OCI-LY1 (cell line): Measurements from ENCODE around the gene TRAF3IP1.

Experiments
- EZH2 ChIP-seq: fragments of 200-600 bp; sonication (generic), shearing (Covaris generic); IDR thresholded peaks from 2 replicates; pipeline ENCODE4 v1.8.0; 2017; ENCODE audit warnings: borderline replicate concordance, mixed run types, mild to moderate bottlenecking, antibody characterized with exemption, low read length, moderate library complexity, mixed read lengths
- TF ChIP-seq, protein P1 (sequence below): fragments of 200-600 bp; sonication (generic), shearing (Covaris generic); IDR thresholded peaks from 2 replicates; pipeline ENCODE4 v1.5.1; 2017; ENCODE audit warnings: mild to moderate bottlenecking, antibody characterized with exemption, low read length, moderate library complexity, mixed read lengths

DNA sequence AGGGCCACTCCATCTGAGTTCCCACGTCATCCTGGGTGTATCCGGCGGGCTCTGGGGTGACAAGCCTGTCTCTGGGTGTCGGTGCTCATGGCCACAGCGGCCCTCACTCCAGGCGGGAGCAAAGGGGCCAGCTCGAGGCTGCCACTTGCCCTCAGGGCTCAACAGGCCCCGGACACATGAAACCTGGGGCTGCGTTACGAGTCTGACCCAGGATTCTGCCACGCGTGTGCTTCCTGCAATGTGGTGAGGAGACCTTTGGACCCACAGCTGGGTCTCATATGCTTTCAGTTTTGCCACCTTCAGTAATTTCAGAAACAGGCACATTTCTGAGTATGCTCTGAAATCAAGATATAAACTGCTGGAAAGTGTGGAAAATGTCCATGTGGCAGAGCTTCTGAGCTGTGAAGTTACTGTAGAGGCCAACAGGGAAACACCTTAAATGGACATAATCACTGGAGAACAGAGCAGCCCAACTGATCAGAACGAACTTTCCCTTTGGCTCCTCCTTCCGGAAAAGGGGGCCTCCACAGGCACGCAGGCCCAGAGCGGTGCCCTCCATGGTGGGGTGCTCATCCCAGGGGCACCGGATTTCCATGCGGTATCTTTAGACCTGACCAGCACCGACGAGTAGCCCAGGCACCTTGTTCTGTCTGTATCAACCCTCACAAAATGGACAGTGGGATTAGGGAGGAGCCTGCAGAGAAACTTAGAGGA, 46.0 kb upstream of the TRAF3IP1 start:
- TF ChIP-seq, protein P1, sequence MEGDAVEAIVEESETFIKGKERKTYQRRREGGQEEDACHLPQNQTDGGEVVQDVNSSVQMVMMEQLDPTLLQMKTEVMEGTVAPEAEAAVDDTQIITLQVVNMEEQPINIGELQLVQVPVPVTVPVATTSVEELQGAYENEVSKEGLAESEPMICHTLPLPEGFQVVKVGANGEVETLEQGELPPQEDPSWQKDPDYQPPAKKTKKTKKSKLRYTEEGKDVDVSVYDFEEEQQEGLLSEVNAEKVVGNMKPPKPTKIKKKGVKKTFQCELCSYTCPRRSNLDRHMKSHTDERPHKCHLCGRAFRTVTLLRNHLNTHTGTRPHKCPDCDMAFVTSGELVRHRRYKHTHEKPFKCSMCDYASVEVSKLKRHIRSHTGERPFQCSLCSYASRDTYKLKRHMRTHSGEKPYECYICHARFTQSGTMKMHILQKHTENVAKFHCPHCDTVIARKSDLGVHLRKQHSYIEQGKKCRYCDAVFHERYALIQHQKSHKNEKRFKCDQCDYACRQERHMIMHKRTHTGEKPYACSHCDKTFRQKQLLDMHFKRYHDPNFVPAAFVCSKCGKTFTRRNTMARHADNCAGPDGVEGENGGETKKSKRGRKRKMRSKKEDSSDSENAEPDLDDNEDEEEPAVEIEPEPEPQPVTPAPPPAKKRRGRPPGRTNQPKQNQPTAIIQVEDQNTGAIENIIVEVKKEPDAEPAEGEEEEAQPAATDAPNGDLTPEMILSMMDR: no peak
- no peak for TF ChIP-seq EZH2
